GM23338 (cell line): ENCODE measurements around the gene ATAD3B.

Experiments
- EZH2 ChIP-seq: fragments of 200-600 bp; sonication (generic); IDR thresholded peaks from one replicate; pipeline ENCODE4 v1.8.0; 2017; ENCODE audit warnings: antibody characterized with exemption, mild to moderate bottlenecking, low read depth; ENCODE audit not compliant: unreplicated experiment
- EZH2phosphoT487 ChIP-seq: fragments of 200-600 bp; sonication (generic); IDR thresholded peaks from one replicate; pipeline ENCODE4 v1.8.1; 2018; ENCODE audit warnings: antibody characterized with exemption; ENCODE audit not compliant: unreplicated experiment
- JUNB ChIP-seq: IDR thresholded peaks from one replicate; pipeline ENCODE4 v1.6.1; 2016; ENCODE audit warnings: antibody characterized with exemption; ENCODE audit not compliant: unreplicated experiment
- NANOG ChIP-seq: IDR thresholded peaks from 2 replicates; pipeline ENCODE4 v1.6.1; 2016; ENCODE audit warnings: antibody characterized with exemption, borderline replicate concordance
- POLR2AphosphoS5 ChIP-seq: IDR thresholded peaks from 2 replicates; pipeline ENCODE4 v1.6.1; 2016; ENCODE audit warnings: antibody characterized with exemption, low read depth
- STAT1 ChIP-seq: IDR thresholded peaks from one replicate; pipeline ENCODE4 v1.6.1; 2016; ENCODE audit warnings: antibody characterized with exemption; ENCODE audit not compliant: unreplicated experiment
- TF ChIP-seq, protein P1 (sequence below), 2 experiments: fragments of 200-600 bp in 1 of 2; sonication (generic) in 1 of 2; conservative IDR thresholded peaks; 2 replicates each; pipeline versions ENCODE4 v1.5.1 to v1.6.1; 2016 to 2017; ENCODE audit warnings: antibody characterized with exemption in 2 of 2, low read depth in 2 of 2, mild to moderate bottlenecking in 2 of 2, moderate library complexity in 1 of 2
- TF ChIP-seq, protein P2 (sequence below): IDR thresholded peaks from one replicate; pipeline ENCODE4 v1.6.1; 2018; ENCODE audit warnings: antibody characterized with exemption; ENCODE audit not compliant: unreplicated experiment

DNA sequence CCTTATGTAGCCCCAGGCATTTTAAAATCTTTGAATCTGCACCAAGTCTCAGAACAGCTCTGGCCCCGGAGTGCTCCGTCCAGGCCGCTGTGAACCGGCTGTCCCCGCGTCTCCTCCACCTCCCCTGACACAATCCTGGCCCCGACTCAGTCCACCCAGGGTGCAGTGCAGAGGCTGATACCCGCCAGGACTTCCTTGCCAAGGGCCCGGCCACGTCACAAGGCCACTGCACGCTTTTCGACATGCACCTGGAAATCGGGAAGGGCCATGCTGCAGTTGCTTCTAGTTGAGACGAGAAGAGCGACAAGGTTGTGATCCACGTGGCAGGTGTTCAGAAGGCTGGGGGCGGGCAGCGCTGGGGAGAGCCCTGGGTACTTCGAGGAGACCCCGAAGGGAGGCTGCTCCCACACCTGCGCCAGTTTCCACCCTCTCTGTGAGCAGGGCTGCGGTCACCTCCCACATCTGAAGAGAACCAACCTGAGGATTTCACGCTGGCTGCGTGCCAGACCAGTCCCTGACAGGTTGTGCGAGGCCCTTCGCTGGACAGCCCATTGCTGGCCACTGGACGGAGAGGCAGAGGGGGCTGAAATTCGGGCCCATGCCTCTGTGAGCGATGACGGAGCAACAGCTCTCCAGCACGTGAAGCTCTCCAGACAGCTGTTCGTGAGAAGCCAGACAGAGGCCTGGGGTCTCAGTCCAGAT lies 29.3 kb upstream of the ATAD3B start:
- no peak for TF ChIP-seq POLR2AphosphoS5
- no peak for TF ChIP-seq EZH2
- TF ChIP-seq, protein P1, sequence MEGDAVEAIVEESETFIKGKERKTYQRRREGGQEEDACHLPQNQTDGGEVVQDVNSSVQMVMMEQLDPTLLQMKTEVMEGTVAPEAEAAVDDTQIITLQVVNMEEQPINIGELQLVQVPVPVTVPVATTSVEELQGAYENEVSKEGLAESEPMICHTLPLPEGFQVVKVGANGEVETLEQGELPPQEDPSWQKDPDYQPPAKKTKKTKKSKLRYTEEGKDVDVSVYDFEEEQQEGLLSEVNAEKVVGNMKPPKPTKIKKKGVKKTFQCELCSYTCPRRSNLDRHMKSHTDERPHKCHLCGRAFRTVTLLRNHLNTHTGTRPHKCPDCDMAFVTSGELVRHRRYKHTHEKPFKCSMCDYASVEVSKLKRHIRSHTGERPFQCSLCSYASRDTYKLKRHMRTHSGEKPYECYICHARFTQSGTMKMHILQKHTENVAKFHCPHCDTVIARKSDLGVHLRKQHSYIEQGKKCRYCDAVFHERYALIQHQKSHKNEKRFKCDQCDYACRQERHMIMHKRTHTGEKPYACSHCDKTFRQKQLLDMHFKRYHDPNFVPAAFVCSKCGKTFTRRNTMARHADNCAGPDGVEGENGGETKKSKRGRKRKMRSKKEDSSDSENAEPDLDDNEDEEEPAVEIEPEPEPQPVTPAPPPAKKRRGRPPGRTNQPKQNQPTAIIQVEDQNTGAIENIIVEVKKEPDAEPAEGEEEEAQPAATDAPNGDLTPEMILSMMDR (conservative IDR thresholded peaks at IDR 0.05; ENCODE audit: low read depth in 2 of 2) = no peak
- no peak for TF ChIP-seq EZH2phosphoT487
- no peak for TF ChIP-seq NANOG
- TF ChIP-seq, protein P2, sequence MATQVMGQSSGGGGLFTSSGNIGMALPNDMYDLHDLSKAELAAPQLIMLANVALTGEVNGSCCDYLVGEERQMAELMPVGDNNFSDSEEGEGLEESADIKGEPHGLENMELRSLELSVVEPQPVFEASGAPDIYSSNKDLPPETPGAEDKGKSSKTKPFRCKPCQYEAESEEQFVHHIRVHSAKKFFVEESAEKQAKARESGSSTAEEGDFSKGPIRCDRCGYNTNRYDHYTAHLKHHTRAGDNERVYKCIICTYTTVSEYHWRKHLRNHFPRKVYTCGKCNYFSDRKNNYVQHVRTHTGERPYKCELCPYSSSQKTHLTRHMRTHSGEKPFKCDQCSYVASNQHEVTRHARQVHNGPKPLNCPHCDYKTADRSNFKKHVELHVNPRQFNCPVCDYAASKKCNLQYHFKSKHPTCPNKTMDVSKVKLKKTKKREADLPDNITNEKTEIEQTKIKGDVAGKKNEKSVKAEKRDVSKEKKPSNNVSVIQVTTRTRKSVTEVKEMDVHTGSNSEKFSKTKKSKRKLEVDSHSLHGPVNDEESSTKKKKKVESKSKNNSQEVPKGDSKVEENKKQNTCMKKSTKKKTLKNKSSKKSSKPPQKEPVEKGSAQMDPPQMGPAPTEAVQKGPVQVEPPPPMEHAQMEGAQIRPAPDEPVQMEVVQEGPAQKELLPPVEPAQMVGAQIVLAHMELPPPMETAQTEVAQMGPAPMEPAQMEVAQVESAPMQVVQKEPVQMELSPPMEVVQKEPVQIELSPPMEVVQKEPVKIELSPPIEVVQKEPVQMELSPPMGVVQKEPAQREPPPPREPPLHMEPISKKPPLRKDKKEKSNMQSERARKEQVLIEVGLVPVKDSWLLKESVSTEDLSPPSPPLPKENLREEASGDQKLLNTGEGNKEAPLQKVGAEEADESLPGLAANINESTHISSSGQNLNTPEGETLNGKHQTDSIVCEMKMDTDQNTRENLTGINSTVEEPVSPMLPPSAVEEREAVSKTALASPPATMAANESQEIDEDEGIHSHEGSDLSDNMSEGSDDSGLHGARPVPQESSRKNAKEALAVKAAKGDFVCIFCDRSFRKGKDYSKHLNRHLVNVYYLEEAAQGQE = no peak
- no peak for TF ChIP-seq JUNB
- TF ChIP-seq STAT1 = no peak
